Measurements from ENCODE around the gene OR8B2.
"Not testable (repeated sequence)": the region's sequence is repeated elsewhere in the genome, so short reads cannot be mapped to it uniquely, and the experiment has no call there.

GRCh38 chr11:124382857-124383256 lies 1.4 kb downstream of the OR8B2 start:
- not testable (repeated sequence) for TF ChIP-seq POLR2A (IDR thresholded peaks at IDR 0.05; ENCODE audit: low read length); CTCF (IDR thresholded peaks at IDR 0.05); PBX3 (IDR thresholded peaks at IDR 0.05)

Measured in A549 (cell line).